Thyroid gland (tissue), 4 donors: ENCODE measurements around the gene PRPSAP2. TPM values are rescaled to one million over a fixed set of nuclear protein-coding genes. Genes with fewer than 3 reads are reported as not detected.

Experiments used
- DNase-seq, 2 donors: peaks; one replicate each; pipeline ENCODE4 v3.0.0-alpha.2; 2019
- H3K27ac ChIP-seq, 3 donors: fragments of 200-600 bp; sonication (generic); 1 replicate in 2 of 3; 2 replicates in 1 of 3; pipeline ENCODE4 v1.5.1; 2016 to 2019; ENCODE audit warnings: mild to moderate bottlenecking in 1 of 3, moderate library complexity in 1 of 3
- H3K27me3 ChIP-seq: fragments of 200-600 bp; sonication (generic); one replicate; pipeline ENCODE4 v1.5.1; 2019
- H3K36me3 ChIP-seq, 2 donors: fragments of 200-600 bp; sonication (generic); one replicate each; pipeline ENCODE4 v1.5.1; 2016 to 2019
- H3K4me1 ChIP-seq, 2 donors: fragments of 200-600 bp; sonication (generic); one replicate each; pipeline ENCODE4 v1.5.1; 2017 to 2019
- H3K4me3 ChIP-seq, 3 donors: fragments of 200-600 bp; sonication (generic); replicated peaks in 1 of 3; 1 replicate in 2 of 3; 2 replicates in 1 of 3; pipeline ENCODE4 v1.5.1; 2016; ENCODE audit warnings: mild to moderate bottlenecking in 1 of 3
- H3K9me3 ChIP-seq: fragments of 200-600 bp; sonication (generic); one replicate; pipeline ENCODE4 v1.5.1; 2017
- CTCF ChIP-seq, 6 experiments: fragments of 200-600 bp in 3 of 6; fragments of 450-650 bp in 3 of 6; sonication (generic) in 3 of 6; IDR thresholded peaks; one replicate each; pipeline ENCODE4 v1.5.1; 2016 to 2019; ENCODE audit warnings: antibody characterized with exemption in 6 of 6, mild to moderate bottlenecking in 2 of 6, inconsistent platforms in 1 of 6, moderate library complexity in 1 of 6
- POLR2A ChIP-seq, 2 donors: fragments of 450-650 bp; IDR thresholded peaks; one replicate each; pipeline ENCODE4 v1.6.1; 2017; ENCODE audit warnings: antibody characterized with exemption in 2 of 2, mild to moderate bottlenecking in 2 of 2, moderate library complexity in 1 of 2
- WGBS, 2 donors: methylation state at CpG; one replicate each; pipeline ENCODE4 v1.1.5; 2017; 5-methylcytosine and 5-hydroxymethylcytosine counted together
- intact Hi-C: fragments of 100-400 bp; cut with DNase I; formaldehyde crosslinking; loops from one replicate; pipeline ENCODE4 v1.15.1; 2023
- small RNA-seq: library from RNA; depleted of rRNA; stranded (forward); fragments of <200 nt; gene quantifications from one replicate; pipeline ENCODE3, GENCODE V24; 2016
- total RNA-seq, 4 donors: library from RNA; depleted of rRNA; stranded (reverse); fragments of >200 nt; gene quantifications; one replicate each; pipeline ENCODE4 v1.2.3, GENCODE V29; 2016

PRPSAP2 gene
- total RNA-seq, 4 donors from 2014 or later, result 43.6 to 50.9 (median 49.7) TPM

DNA sequence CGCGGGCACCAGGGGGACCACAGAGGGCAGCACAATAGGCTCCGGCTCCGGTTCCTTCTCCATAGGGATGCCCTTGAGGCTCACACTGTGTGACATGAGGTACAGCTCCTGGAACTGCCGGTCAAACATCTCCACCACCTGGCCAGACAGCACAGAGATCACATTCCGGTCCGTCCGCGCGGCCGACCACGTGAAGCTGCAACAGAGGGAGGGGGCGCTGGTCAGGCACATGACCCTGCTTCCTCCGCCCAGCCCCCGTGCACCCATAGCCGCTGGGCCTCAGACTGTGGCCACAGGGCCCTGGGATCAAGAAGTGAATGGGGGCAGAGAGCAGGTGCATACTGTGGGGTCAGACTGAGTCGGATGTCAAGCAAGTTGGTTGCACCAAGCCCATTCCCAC lies 120.7 kb downstream of the PRPSAP2 start:
- 94 to 100% methylated on average over 5 to 6 of the region's 17 CpGs for WGBS, 2 donors
- Histone ChIP-seq H3K27me3 (no peaks in the 10 kb centered on the region), H3K4me3 (no peak overlapping the region), H3K36me3 (peaks cover 10% of the 10 kb centered on the region in 2 donors), H3K4me1 (no peaks in the 10 kb centered on the region), H3K9me3 (no peaks in the 10 kb centered on the region), H3K27ac (no peak overlapping the region)
- TF ChIP-seq CTCF (IDR thresholded peaks at IDR 0.05), result no peak
- TF ChIP-seq POLR2A (IDR thresholded peaks at IDR 0.05), result no peak
- no peak for DNase-seq
- intact Hi-C loops, result no loop called here

Small RNAs within 50 kb of the gene (small RNA-seq; reads per million reads assigned to genes)
- not detected for gene RF00324

Other genes with a start within 250 kb of the PRPSAP2 start
- not detected for gene TBC1D28, start 213.7 kb upstream of the PRPSAP2 start, total RNA-seq
- 10 to 100 TPM in 2 of 4 donors, 1 to 10 TPM in 2; 4.2 to 12.1 (median 9.7) TPM for gene FOXO3B, start 175.8 kb upstream of the PRPSAP2 start, total RNA-seq
- gene FBXW10, start 114.1 kb upstream of the PRPSAP2 start, total RNA-seq, result 1 to 10 TPM in 2 of 4 donors, under 1 TPM in 2; 0.78 to 1.4 (median 1.0) TPM
- gene TVP23B, start 76.9 kb upstream of the PRPSAP2 start, total RNA-seq, result 10 to 100 TPM; 58.9 to 85.1 (median 68.3) TPM
- not detected for gene SLC5A10, start 94.0 kb downstream of the PRPSAP2 start, total RNA-seq
- 10 to 100 TPM; 11.9 to 21.3 (median 13.9) TPM for gene FAM83G, start 146.6 kb downstream of the PRPSAP2 start, total RNA-seq
- gene GRAP, start 188.8 kb downstream of the PRPSAP2 start, total RNA-seq, result 10 to 100 TPM in 2 of 4 donors, 1 to 10 TPM in 2; 5.5 to 19.8 (median 10.5) TPM